Esophagus muscularis mucosa (tissue), 3 donors: ENCODE results near the gene AGAP3.

Experiments
- CTCF ChIP-seq, 3 experiments: fragments of 200-600 bp in 2 of 3; fragments of 450-650 bp in 1 of 3; sonication (generic) in 2 of 3; IDR thresholded peaks; one replicate each; pipeline ENCODE4 v1.5.1; 2017 to 2019; ENCODE audit warnings: antibody characterized with exemption in 3 of 3, mild to moderate bottlenecking in 2 of 3, moderate library complexity in 1 of 3
- POLR2A ChIP-seq: fragments of 450-650 bp; IDR thresholded peaks from one replicate; pipeline ENCODE4 v1.6.1; 2017; ENCODE audit warnings: antibody characterized with exemption, moderate library complexity, mild to moderate bottlenecking, low read depth

GRCh38 chr7:151045967-151046366 lies 40.3 kb upstream of the AGAP3 start:
- TF ChIP-seq POLR2A (no peak), CTCF (IDR thresholded peaks at IDR 0.05) (no peak)
